ENCODE results near the gene GPX1. TPM values are rescaled to one million over a fixed set of nuclear protein-coding genes. Genes with fewer than 3 reads are reported as not detected.

The GPX1 gene
- total and polyA plus RNA-seq, 10 of the 15 experiments (the other 5 are each of a cell fraction or from before 2014, with no cell fraction given) = 32.0 to 1,121 (median 400) TPM

DNA sequence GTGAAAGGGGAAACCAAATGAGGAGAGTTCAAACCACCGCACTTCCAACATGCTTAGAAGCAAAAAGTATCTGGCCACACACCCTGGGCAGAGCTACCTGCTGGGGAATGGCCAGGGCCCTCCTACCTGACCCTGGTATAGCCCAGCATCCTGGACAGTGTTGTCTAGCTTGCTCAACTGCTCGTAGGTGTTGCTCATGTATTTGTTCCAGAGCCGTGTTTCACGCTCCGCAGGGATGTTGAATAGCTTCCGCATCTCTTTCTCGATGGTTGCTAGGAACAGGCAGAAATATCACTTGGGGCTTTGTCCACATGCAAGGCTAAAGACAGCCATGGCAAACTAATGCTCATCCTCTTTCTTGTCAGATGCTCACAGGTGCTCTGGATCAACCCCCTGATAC, 33.4 kb downstream of the GPX1 start:
- H3K4me3 ChIP-seq = no peak overlapping the region
- H4K20me1 ChIP-seq (ENCODE audit: control insufficient read depth, insufficient read depth) = no peaks in the 10 kb centered on the region
- H3K27me3 ChIP-seq (replicated peaks in 1 of 2; ENCODE audit: control insufficient read depth in 2 of 2, insufficient read depth in 2 of 2, low read length in 1 of 2) = no peaks in the 10 kb centered on the region
- H3K27ac ChIP-seq (ENCODE audit: control insufficient read depth, insufficient read depth) = no peak overlapping the region
- in situ Hi-C loops (cut with MboI) = no loop called here
- H3K36me3 ChIP-seq (ENCODE audit: control insufficient read depth in 2 of 2, insufficient read depth in 2 of 2, low read length in 1 of 2) = peaks cover 22 to 58% of the 10 kb centered on the region in 2 experiments
- FAIRE-seq (no peak), DNase-seq (ENCODE audit: low read depth, low spot score) (no peak), ATAC-seq (no peak)
- ChIA-PET CTCF (interaction anchor here (0.7 kb wide), 1 partner anchor 15 kb away, joined by 3 read pairs; the partner anchor contains the start of gene USP4), RAD21 (ENCODE audit: unreplicated experiment) (no interaction called here), SMC1A (ENCODE audit: uncharacterized antibody, unreplicated experiment) (interaction anchor here (0.9 to 1.5 kb wide), 2 partner anchors 9 to 13 kb away, joined by 3 to 4 read pairs; no protein-coding TSS in a partner anchor), POLR2A (interaction anchor here (1.4 to 1.7 kb wide), 2 partner anchors 10 to 21 kb away, joined by 3 to 4 read pairs; no protein-coding TSS in a partner anchor)
- TF ChIP-seq SMARCA5 (IDR thresholded peaks at IDR 0.05) (no peak), SUZ12 (IDR thresholded peaks at IDR 0.05; ENCODE audit: unreplicated experiment) (no peak), ZNF207 (IDR thresholded peaks at IDR 0.05; ENCODE audit: borderline replicate concordance) (no peak), BACH1 (IDR thresholded peaks at IDR 0.05; ENCODE audit: borderline replicate concordance) (no peak), CEBPB (IDR thresholded peaks at IDR 0.05; ENCODE audit: borderline replicate concordance in 1 of 2, low read depth in 2 of 2, low read length in 2 of 2) (no peak), NFYB (IDR thresholded peaks at IDR 0.05; ENCODE audit: insufficient read depth, low read depth, low read length) (no peak), ZSCAN29 (IDR thresholded peaks at IDR 0.05) (no peak), PML (IDR thresholded peaks at IDR 0.05; ENCODE audit: low read length) (no peak), SUPT20H (IDR thresholded peaks at IDR 0.05; ENCODE audit: borderline replicate concordance, control insufficient read depth, low read depth, low read length) (no peak), SP1 (IDR thresholded peaks at IDR 0.05; ENCODE audit: low read depth, low read length) (no peak), ZNF24 (IDR thresholded peaks at IDR 0.05) (no peak), EZH2 (IDR thresholded peaks at IDR 0.05; ENCODE audit: borderline replicate concordance, control insufficient read depth, low read depth, low read length) (no peak), TAF1 (IDR thresholded peaks at IDR 0.05; ENCODE audit: borderline replicate concordance, low read depth, low read length) (no peak)
- TF ChIP-seq, protein P1, sequence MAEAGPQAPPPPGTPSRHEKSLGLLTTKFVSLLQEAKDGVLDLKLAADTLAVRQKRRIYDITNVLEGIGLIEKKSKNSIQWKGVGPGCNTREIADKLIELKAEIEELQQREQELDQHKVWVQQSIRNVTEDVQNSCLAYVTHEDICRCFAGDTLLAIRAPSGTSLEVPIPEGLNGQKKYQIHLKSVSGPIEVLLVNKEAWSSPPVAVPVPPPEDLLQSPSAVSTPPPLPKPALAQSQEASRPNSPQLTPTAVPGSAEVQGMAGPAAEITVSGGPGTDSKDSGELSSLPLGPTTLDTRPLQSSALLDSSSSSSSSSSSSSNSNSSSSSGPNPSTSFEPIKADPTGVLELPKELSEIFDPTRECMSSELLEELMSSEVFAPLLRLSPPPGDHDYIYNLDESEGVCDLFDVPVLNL (IDR thresholded peaks at IDR 0.05; ENCODE audit: low read depth, low read length) = no peak
- TF ChIP-seq, protein P2, sequence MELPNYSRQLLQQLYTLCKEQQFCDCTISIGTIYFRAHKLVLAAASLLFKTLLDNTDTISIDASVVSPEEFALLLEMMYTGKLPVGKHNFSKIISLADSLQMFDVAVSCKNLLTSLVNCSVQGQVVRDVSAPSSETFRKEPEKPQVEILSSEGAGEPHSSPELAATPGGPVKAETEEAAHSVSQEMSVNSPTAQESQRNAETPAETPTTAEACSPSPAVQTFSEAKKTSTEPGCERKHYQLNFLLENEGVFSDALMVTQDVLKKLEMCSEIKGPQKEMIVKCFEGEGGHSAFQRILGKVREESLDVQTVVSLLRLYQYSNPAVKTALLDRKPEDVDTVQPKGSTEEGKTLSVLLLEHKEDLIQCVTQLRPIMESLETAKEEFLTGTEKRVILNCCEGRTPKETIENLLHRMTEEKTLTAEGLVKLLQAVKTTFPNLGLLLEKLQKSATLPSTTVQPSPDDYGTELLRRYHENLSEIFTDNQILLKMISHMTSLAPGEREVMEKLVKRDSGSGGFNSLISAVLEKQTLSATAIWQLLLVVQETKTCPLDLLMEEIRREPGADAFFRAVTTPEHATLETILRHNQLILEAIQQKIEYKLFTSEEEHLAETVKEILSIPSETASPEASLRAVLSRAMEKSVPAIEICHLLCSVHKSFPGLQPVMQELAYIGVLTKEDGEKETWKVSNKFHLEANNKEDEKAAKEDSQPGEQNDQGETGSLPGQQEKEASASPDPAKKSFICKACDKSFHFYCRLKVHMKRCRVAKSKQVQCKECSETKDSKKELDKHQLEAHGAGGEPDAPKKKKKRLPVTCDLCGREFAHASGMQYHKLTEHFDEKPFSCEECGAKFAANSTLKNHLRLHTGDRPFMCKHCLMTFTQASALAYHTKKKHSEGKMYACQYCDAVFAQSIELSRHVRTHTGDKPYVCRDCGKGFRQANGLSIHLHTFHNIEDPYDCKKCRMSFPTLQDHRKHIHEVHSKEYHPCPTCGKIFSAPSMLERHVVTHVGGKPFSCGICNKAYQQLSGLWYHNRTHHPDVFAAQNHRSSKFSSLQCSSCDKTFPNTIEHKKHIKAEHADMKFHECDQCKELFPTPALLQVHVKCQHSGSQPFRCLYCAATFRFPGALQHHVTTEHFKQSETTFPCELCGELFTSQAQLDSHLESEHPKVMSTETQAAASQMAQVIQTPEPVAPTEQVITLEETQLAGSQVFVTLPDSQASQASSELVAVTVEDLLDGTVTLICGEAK (IDR thresholded peaks at IDR 0.05; ENCODE audit: borderline replicate concordance) = no peak
- TF ChIP-seq, protein P3, sequence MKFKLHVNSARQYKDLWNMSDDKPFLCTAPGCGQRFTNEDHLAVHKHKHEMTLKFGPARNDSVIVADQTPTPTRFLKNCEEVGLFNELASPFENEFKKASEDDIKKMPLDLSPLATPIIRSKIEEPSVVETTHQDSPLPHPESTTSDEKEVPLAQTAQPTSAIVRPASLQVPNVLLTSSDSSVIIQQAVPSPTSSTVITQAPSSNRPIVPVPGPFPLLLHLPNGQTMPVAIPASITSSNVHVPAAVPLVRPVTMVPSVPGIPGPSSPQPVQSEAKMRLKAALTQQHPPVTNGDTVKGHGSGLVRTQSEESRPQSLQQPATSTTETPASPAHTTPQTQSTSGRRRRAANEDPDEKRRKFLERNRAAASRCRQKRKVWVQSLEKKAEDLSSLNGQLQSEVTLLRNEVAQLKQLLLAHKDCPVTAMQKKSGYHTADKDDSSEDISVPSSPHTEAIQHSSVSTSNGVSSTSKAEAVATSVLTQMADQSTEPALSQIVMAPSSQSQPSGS (IDR thresholded peaks at IDR 0.05; ENCODE audit: low read length) = no peak
- TF ChIP-seq, protein P4, sequence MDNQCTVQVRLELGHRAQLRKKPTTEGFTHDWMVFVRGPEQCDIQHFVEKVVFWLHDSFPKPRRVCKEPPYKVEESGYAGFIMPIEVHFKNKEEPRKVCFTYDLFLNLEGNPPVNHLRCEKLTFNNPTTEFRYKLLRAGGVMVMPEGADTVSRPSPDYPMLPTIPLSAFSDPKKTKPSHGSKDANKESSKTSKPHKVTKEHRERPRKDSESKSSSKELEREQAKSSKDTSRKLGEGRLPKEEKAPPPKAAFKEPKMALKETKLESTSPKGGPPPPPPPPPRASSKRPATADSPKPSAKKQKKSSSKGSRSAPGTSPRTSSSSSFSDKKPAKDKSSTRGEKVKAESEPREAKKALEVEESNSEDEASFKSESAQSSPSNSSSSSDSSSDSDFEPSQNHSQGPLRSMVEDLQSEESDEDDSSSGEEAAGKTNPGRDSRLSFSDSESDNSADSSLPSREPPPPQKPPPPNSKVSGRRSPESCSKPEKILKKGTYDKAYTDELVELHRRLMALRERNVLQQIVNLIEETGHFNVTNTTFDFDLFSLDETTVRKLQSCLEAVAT (IDR thresholded peaks at IDR 0.05) = no peak
- no peak overlapping the region for H3K9ac ChIP-seq (ENCODE audit: control insufficient read depth, insufficient read depth, low read length)
- 97% methylated on average over 7 of the region's 7 CpGs for WGBS (ENCODE audit: insufficient coverage, insufficient replicate concordance, low lambda C conversion rate, missing lambda C conversion rate)
- no peak overlapping the region for H2AFZ ChIP-seq (ENCODE audit: control insufficient read depth, low read depth, low read length)
- no peaks in the 10 kb centered on the region for H3K9me3 ChIP-seq (replicated peaks; ENCODE audit: control insufficient read depth, insufficient read depth, low read length)
- H3K4me1 ChIP-seq (ENCODE audit: control insufficient read depth, insufficient read depth, low read length) = no peaks in the 10 kb centered on the region
- H3K79me2 ChIP-seq (ENCODE audit: control insufficient read depth, insufficient read depth, low read length) = no peaks in the 10 kb centered on the region; the same call in 1 of the 2 replicates
- no peak overlapping the region for H3K4me2 ChIP-seq (ENCODE audit: control insufficient read depth, insufficient read depth)
- BruUV-seq (replicated peaks) = no TSS peak
- intact Hi-C loops (cut with micrococcal nuclease; ENCODE audit: unreplicated experiment) = no loop called here

Measured in GM12878 (cell line).